HG02981 (cell line): ENCODE results near the gene LDLRAP1.
"Not testable (repeated sequence)": the region's sequence is repeated elsewhere in the genome, so short reads cannot be mapped to it uniquely, and the experiment has no call there.

Source experiments
- ATAC-seq: cut with Tn5 transposase; IDR thresholded peaks from one replicate; pipeline ENCODE4 v1.9.1; 2021; ENCODE audit warnings: mild to moderate bottlenecking, moderate library complexity; ENCODE audit not compliant: unreplicated experiment

Gene LDLRAP1, protein sequence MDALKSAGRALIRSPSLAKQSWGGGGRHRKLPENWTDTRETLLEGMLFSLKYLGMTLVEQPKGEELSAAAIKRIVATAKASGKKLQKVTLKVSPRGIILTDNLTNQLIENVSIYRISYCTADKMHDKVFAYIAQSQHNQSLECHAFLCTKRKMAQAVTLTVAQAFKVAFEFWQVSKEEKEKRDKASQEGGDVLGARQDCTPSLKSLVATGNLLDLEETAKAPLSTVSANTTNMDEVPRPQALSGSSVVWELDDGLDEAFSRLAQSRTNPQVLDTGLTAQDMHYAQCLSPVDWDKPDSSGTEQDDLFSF

DNA sequence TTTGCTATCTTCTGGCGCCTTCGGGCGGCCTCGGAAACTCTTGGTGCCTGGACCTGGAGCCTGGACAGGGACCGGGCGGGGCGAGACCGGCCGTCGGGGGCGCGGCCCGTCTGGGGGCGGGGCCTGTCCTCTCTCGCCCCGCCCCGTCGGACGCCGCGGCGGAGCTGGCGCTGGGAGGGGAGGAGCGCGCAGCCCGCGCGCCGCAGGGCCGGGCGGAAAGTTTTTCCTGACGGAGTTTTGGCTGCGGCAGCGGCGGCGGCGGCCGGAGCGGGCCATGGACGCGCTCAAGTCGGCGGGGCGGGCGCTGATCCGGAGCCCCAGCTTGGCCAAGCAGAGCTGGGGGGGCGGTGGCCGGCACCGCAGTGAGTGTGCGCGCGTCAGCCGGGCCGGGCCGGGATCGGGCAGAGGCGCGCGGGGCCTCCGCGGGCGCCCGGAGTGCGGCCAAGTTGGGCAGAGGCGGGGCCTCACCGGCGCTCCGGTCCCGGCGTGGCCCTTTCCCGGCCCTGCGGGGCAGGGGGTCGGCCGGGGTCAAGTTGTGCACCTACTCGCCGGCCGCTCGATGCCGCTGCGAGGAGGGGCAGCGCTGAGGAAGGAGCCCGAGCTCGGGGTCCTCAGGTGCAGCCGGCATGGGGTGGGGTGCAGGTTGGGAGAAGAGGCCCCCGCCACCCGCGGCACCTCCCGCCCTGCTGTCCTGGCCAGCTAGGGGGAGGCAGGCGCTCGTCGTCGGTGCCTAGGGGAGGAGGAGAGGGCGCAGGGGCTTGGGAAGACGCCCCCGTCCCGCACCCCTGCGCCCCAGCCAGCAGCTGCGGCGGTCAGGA lies at the start of gene LDLRAP1:
TSS of gene LDLRAP1 (plus strand) at position 182 of the 818 bp plus-strand sequence. CDS start at position 275, 93 bp downstream.
- ATAC-seq = peak; percentile 62

DNA sequence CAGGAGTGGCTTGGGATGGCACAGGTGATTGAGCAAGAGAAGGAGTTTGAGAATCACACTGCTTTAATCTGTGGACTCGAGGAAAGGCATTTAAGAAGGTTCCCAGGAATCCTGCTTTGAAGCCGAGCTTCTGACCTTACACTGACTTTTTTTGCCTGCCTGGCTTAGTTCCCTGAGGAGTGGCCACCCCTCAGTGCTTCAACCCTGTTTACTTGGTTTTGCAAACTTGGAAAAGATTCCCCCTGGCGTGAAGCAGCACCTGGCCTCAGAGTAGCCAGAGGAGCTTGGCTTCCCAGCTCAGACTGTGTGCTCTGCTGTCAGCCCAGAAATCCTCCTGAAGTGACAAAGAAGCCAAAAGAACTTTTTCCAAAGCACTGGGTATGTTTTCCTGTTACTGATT lies 48.5 kb upstream of the LDLRAP1 start:
- no peak for ATAC-seq

DNA sequence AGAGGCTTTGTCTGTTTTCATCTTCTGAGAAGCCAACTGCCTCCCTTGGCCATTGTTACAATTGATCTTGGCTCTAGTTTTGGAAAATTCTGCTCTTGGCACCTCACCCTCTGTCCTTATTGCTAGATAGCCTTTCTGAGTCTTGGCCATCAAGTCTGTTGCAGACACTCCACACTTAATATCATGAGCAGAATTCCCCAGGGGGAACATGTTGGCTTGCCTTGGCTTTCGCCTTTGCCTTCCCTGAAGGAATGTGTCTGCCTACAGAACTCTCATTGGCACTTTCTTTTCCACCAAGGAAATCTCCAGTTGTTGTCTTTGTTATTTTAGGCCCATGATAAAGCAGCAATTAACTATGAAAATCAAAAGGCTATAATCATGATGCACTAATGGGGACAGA lies 42.7 kb upstream of the LDLRAP1 start:
- ATAC-seq = no peak

DNA sequence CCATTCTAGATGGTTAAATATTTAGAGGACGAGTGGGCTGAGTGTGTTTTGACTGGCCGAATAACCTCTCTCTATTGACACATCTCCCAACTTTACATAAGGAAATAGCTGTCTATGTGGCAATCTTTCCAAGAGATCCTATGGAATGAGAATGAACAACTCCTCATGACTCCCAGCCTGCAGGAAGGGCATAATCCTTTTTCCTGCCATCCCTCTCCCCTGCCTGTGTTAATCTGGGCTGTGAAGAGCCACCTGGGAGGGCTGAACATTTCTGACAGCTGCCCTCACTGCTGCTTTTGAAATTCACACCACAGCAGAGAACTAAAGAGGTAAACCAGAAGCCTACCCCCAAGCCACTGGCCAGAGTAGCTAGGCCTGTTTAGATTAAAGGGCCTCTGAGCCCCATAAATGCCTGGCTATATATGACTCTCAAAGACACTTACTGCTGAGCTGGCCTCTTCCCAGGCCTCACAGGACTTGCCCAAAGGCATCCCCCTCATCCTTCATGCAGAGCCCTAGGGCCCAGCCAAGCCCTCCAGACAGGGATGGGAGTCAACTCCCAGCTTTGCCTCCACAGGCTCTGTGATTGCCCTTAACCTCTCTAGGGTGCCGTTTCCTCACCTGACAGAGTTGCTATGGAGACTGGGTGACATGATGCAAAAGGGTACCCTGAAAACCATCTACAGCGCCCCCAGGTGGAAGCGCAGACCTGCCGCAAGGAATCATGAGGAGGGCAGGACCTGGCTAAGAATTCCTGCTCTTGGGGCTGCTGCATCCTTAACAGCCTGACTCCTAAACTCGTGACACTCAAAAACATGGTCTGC lies 42.0 kb upstream of the LDLRAP1 start:
- no peak for ATAC-seq

DNA sequence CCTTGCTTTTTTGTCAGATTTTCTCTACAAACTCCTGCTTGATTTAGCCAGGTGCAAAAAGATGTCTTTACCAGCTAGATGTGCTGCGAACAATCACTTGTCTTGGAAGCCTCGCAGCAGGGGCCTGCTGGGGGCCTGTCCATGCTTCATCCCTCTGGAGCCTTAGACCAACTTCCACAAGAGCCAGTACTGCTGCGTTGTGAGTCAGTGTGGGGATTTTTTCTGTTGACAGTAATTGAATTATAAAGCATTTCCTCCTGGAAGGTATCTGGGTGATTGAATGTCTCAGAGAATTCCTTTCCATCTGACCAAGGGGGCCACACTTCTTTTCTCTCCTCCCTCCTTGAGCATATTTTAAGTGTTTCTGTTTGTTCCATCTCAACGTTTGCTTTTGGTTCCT lies 40.4 kb upstream of the LDLRAP1 start:
- ATAC-seq = no peak

DNA sequence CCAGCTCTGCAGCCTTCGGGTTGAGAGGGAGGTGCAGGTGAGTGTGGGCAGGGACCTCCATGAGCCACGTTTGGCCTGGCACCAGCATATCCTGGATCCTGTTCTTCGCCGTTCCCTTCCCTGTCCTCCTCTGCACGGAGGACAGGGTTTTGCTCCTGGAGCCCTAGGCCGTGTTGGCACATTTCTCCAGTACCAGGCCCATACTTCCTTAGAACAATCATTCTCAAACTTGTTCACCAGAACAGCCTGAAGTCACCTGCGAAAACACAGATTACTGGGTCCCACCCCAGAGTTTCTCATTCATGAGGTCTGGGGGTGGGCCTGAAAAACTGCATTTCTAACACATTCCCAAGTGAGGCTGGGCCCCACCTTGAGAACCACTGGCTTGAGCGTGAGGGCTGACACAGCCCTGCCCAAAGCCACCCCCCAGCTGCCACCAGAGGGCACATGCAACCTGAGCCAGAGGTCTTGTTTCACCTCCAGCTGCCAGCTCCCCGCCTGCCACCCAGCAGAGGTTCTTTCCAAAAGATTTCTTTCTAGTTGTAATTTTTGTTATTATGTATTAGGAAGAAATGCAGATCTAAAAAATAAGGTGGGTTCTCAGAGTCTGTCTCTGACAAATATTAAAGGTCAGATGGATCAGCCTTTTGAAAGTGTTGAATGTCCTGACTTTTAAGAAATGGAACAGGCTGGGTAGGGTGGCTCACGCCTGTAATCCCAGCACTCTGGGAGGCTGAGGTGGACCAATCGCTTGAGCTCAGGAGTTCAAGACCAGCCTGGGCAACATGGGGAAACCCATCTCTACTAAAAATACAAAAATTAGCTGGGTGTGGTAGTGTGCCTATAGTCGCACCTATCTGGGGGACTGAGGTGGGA lies 39.6 kb upstream of the LDLRAP1 start:
- ATAC-seq = no peak

DNA sequence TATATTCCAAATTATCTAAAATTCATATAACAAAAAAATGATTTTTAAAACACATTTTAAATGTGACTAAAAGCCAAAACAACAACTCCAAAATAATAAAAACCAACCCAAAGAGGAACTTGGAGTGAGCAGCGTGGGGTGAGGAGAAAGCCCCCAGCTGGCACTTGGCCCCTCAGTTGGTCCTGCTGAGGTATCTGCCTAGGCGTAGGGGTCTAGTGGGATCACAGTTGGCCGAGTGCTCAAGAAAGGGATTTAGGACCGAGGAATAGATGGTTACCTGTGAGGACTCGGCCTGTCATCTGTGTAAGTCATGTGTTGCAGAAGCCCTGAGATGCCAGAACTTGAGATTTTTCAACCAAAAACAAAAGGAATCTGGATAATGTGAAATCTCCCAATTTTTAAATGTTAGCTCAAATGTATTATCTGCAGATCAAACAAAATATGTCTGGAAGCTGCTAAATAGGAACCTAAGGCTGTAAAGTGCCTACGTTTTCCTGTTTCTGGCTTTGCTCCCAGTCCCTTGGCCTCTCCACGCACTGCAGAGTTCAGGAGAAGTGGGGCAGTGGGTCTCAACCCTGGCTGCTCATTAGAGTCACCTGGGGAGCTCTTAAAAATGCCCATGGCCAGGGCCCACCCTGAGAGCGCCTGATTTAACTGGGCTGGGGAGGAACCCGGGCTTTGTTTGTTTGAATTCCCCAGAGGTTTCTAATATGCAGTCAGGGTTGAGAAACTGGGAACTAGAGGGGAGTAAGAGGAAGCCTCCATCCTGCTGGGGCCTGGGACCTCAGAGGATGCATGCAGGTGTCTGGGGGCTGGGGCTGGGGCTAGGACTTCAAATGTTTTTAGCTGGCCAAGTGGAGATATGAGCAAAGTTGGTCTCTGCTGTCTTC lies 38.5 kb upstream of the LDLRAP1 start:
- no peak for ATAC-seq

DNA sequence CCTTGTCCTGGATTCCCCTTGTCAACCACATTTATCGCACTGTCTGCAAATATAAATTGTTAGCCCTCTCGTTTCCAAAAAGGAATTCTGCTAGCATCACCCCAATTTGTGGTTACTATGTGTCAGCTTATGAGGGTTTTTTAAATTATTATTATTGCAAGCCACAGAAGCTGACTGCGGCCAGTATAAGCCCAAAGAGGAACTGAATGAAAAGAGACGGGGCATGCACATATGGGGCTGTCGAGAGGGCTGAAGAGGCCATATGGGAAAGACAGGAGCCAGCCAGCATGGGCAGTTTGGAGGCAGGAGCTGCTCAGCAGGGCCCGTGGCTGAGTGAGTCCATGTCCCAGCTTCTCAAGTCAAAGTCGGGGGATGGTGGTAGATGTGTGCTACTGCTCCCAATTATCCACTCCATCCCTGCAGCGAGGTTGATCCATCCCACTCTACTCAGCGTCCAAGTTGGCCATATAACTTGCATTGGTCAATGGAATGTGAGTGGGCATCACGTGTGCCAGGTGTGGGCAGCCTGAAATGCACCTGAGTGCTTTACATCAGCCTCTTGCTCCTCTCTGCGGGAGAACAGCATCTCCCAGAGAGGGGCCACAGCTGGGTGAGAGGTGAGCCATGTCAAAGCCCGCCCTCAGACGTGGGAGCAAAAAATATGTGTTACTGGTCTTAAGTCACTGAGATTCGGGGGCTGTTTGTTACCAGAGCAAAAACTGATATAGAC lies 37.6 kb upstream of the LDLRAP1 start:
- ATAC-seq = no peak

DNA sequence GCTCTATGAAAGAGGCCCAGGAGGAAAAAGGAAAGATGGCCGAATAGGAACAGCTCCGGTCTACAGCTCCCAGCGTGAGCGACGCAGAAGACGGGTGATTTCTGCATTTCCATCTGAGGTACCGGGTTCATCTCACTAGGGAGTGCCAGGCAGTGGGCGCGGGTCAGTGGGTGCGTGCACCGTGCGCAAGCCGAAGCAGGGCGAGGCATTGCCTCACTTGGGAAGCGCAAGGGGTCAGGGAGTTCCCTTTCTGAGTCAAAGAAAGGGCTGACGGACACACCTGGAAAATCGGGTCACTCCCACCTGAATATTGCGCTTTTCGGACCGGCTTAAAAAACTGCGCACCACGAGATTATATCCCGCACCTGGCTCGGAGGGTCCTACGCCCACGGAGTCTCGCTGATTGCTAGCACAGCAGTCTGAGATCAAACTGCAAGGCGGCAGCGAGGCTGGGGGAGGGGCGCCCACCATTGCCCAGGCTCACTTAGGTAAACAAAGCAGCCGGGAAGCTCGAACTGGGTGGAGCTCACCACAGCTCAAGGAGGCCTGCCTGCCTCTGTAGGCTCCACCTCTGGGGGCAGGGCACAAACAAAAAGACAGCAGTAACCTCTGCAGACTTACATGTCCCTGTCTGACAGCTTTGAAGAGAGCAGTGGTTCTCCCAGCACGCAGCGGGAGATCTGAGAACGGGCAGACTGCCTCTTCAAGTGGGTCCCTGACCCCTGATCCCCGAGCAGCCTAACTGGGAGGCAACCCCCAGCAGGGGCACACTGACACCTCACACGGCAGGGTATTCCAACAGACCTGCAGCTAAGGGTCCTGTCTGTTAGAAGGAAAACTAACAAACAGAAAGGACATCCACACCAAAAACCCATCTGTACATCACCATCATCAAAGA lies 36.6 kb upstream of the LDLRAP1 start:
- ATAC-seq = not testable (repeated sequence)

DNA sequence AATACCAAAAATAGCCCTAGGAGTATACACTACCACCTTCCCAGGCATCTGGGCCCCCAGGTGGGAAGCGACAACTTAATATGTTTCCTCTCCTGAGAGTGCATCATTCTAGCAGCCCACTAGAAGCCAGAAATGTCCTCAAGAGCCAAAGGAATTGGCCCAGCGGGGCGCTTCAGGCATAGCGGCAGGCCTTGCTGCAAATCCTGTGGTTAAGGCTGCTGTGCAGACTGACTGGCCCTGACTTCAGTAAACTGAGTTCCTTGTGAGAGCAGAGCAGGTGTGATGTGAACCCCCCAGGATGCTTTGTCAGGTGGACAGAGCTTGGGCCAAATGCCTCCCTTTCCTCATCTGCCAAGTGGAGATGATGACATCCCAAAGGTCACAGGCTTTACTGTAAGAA lies 29.7 kb upstream of the LDLRAP1 start:
- ATAC-seq = no peak

DNA sequence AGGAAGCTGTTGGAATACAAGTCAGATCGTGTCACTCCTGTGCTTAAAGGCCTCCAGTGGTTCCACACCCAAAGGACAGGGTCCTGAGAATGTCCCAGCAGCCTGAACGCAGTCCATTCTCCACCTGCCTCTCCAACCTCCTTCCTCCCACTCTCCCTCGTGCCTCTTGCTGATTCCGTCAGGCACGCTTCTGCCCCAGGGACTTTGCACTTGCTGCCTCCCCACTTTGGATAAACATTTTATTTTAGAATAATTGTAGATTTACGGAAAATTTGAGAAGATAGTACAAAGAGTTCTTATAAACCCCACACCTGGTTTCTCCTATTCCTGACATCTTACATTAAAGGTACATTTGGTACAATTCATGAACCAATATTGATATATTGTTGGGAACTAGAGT lies 28.4 kb upstream of the LDLRAP1 start:
- no peak for ATAC-seq

DNA sequence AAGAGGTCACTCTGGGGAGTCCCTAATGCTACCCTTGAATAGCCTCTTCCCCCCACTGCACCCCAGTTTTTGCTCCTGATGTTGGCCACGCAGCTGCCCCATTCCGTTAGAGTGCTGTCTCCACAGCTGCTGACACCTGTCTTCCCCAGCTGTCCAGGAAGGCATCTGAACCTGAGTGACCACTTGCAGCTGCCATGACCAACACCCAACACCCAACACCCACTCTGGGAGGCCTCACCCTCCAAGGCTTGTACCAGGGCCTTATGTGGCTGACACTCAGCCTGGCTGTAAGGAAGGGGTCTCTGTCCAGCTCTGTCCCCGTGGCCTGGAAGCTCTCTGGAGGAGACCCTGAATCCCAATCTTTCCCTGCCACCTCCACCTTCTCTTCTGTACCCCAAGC lies 26.7 kb upstream of the LDLRAP1 start:
- ATAC-seq = no peak

DNA sequence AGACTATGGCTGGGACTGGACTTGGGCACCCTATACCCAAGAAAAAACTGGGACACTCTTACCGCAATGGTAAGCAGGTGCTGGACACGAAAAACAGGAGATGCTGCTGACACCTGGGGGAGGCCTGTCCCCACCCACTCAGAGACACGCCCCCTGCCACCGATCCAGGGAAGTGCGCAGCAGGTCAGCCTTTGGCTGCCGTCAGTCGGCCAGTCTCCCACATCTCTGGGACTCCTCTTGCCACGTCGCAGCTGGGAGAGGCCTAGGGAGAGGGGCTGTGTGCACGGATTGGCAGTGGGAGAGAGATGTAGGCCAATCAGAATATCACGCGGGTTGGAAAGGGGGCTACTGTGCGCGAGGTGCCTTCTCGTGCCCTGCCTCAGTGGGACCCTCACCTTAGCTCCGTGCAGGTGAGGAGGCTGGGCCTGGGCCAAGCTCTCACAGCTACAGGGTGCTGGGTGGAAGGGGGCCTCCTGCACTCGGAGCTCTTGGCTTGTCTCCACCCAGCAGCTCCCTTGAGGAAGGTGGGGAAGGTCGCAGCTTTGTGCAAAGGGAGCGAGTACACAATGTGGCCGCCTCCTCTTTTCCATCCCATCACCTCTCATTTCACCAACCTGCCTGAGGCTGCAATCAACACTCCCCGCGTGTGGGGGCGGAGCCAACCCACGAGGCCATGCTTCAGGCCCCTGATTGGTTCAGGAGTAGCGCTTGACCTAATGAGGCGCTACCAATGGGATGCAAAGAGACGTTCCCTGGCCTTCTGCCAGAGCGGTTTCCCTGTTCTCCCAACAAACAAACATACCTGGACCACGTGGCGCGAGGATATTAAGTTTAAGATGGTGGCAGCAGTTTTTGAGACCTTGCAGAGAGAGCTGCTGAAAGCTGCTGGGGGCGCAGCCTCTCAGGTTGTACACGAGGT lies 25.7 kb upstream of the LDLRAP1 start:
- no peak for ATAC-seq

DNA sequence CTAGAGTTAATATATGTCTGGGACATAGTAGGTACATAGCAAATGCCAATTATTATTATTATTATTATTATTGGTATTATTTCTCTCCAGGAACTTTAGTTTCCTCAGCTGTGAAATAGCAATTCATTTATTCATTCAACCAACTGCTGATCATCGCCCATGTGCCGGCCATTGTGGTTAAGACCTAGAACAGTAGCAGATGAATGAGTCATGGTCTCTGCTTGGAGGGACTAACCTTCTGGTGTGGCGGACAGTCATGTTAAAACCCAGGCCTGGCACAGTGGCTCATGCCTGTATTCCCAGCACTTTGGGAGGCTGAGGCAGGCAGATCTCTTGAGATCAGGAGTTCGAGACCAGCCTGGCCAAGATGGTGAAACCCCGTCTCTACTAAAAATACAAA lies 23.8 kb upstream of the LDLRAP1 start:
- ATAC-seq = no peak

DNA sequence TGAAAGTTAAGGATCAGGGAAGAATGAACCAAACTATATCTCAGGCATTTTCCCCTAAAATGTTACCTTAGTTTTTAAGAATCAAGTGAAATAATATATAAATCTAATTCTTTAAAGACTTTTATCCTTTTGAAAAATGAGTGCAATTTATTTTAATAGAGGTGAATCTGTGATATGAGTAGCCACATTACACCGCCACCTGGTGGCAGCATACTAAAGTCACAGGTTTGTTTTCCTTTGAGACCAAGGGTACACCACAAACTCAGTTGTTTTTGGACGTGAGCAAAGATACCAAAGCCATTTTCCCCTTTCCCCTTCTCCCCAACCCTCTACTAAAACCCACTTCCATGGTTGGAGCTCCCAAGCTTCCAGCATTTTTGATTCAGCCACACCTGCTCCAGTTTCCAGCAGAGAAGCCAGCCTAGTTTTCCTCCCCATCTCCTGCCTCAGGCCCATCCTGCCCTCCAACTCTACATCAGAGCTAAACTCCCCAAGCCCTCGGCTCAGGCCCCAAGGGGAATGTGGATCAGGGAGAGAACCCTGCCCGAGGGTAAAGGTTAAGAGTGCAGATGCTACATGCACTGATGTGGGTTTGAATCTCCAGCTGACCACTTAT lies 22.9 kb upstream of the LDLRAP1 start:
- ATAC-seq = no peak

DNA sequence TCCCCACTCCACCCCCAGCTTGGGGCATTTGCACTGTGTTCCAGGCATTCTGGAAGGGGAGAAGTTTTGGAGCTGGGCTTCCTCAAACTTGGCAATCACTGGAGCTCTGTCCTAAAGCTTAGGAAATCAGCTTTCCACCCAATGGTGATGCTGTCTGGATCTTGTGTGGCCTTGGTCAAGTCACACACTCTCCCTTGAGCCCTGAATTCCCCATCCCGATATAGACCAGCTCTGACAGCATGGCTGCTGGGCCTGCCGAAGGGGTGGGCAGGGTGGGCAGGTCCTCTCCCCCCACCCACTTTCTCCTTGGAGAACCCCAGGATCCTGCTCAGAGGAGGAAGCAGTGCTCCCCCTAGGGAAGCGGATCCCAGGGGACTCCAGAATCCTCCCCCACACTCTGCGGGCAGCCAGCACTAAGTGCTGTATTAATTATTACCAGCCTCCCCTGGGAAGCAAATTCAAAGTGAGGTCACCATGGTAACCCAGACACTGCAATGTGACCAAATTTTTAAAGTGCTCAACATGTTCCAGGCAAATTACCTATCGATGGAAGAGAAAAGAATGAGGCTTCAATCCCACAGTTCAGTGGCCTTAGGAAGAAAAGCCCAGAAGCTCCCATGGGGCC lies 21.3 kb upstream of the LDLRAP1 start:
- ATAC-seq = no peak
